ENCODE data around the gene TEX19. TPM values are rescaled to one million over a fixed set of nuclear protein-coding genes. Genes with fewer than 3 reads are reported as not detected.
A peak's percentile ranks its signal among the peaks of the same experiment; 100 is the strongest.

Gene TEX19
- polyA plus RNA-seq, 2 of the 4 experiments (the other 2 are of a cell fraction) = 0.43 to 0.50 TPM

DNA sequence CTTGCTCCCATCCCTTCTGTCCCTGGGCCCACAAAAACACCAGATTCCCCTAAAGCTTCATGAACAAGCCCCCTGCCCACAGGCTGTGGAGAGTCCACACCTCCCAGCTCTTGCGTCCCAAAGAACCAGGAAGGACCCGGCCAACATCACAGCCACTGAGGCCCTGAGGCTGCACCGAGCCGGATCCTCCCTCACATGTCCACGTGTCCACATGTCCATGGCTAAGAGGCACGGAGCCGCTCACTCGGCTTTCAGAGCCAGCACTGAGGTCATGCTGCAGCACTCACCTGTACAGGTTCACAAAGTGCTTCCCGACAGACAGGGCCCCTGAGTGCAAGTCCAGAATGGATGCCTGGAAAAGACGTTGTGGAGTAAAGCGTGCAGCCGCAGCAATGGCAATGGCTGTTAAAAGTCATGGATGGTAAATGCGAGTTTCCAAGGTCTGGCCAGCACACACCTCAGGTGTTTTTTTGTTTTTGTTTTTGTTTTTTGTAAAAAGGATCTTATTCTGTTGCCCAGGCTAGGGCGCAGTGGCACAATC lies 47.2 kb downstream of the TEX19 start:
- no peak overlapping the region for H3K4me3 ChIP-seq
- ATAC-seq (no peak), DNase-seq (ENCODE audit: low read depth in 1 of 2, low spot score in 1 of 2) (no peak), FAIRE-seq (no peak)
- H3K4me2 ChIP-seq = no peak overlapping the region
- TF ChIP-seq RCOR1 (IDR thresholded peaks at IDR 0.05; ENCODE audit: low read depth, low read length) = no peak
- no peak for TF ChIP-seq SMC3 (IDR thresholded peaks at IDR 0.05)
- TF ChIP-seq NPAS2 (CRISPR knock-in tag; IDR thresholded peaks at IDR 0.05; ENCODE audit: borderline replicate concordance) = no peak
- TF ChIP-seq BHLHE40 (IDR thresholded peaks at IDR 0.05; ENCODE audit: low read depth, low read length) = no peak
- TF ChIP-seq EHF (CRISPR knock-in tag; IDR thresholded peaks at IDR 0.05) = no peak
- no peak for TF ChIP-seq HEYL (CRISPR knock-in tag; IDR thresholded peaks at IDR 0.05)
- no peak for TF ChIP-seq KDM5A (IDR thresholded peaks at IDR 0.05)
- TF ChIP-seq HES2 (IDR thresholded peaks at IDR 0.05) = no peak
- no peak for TF ChIP-seq FOSB (CRISPR knock-in tag; IDR thresholded peaks at IDR 0.05)
- TF ChIP-seq ZSCAN20 (CRISPR knock-in tag; IDR thresholded peaks at IDR 0.05) = no peak
- no peak for TF ChIP-seq EP300 (IDR thresholded peaks at IDR 0.05)
- no peak for TF ChIP-seq POLR2AphosphoS2 (conservative IDR thresholded peaks at IDR 0.05; ENCODE audit: low read length)
- TF ChIP-seq JUN (IDR thresholded peaks at IDR 0.05) = no peak
- TF ChIP-seq HOXA7 (CRISPR knock-in tag; IDR thresholded peaks at IDR 0.05) = no peak
- TF ChIP-seq HOXB5 (CRISPR knock-in tag; IDR thresholded peaks at IDR 0.05) = no peak
- no peak for TF ChIP-seq ESRRA (IDR thresholded peaks at IDR 0.05; ENCODE audit: borderline replicate concordance, low read length)
- TF ChIP-seq, protein P1, sequence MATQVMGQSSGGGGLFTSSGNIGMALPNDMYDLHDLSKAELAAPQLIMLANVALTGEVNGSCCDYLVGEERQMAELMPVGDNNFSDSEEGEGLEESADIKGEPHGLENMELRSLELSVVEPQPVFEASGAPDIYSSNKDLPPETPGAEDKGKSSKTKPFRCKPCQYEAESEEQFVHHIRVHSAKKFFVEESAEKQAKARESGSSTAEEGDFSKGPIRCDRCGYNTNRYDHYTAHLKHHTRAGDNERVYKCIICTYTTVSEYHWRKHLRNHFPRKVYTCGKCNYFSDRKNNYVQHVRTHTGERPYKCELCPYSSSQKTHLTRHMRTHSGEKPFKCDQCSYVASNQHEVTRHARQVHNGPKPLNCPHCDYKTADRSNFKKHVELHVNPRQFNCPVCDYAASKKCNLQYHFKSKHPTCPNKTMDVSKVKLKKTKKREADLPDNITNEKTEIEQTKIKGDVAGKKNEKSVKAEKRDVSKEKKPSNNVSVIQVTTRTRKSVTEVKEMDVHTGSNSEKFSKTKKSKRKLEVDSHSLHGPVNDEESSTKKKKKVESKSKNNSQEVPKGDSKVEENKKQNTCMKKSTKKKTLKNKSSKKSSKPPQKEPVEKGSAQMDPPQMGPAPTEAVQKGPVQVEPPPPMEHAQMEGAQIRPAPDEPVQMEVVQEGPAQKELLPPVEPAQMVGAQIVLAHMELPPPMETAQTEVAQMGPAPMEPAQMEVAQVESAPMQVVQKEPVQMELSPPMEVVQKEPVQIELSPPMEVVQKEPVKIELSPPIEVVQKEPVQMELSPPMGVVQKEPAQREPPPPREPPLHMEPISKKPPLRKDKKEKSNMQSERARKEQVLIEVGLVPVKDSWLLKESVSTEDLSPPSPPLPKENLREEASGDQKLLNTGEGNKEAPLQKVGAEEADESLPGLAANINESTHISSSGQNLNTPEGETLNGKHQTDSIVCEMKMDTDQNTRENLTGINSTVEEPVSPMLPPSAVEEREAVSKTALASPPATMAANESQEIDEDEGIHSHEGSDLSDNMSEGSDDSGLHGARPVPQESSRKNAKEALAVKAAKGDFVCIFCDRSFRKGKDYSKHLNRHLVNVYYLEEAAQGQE (IDR thresholded peaks at IDR 0.05) = no peak
- no peak for TF ChIP-seq PHF8 (IDR thresholded peaks at IDR 0.05; ENCODE audit: borderline replicate concordance, low read depth)
- POLR2A ChIA-PET = no interaction called here
- peaks cover 7% of the 10 kb centered on the region for H3K4me1 ChIP-seq
- 87% methylated on average over 14 of the region's 14 CpGs for WGBS (ENCODE audit: missing lambda C conversion rate)
- no peaks in the 10 kb centered on the region for H3K9me3 ChIP-seq
- no peak overlapping the region for H3K27ac ChIP-seq
- CTCF ChIA-PET = interaction anchor here (0.6 to 2.7 kb wide), 7 partner anchors 9 to 170 kb away, joined by 3 to 21 read pairs (median 3); no protein-coding TSS in a partner anchor

- WGBS (ENCODE audit: missing lambda C conversion rate) = 65% methylated on average over 13 of the region's 13 CpGs
- peaks cover 7% of the 10 kb centered on the region for H3K4me1 ChIP-seq
- CTCF ChIA-PET = interaction anchor here (0.5 to 4.6 kb wide), 6 partner anchors 57 to 377 kb away, joined by 3 to 22 read pairs (median 3); no protein-coding TSS in a partner anchor
- no peak overlapping the region for H3K4me3 ChIP-seq
- H3K9me3 ChIP-seq = no peaks in the 10 kb centered on the region
- H3K27ac ChIP-seq = peak overlapping the region in 1 of 2 experiments; percentile 8; a peak in 1 of 6 replicates
- POLR2A ChIA-PET = no interaction called here
- no peak overlapping the region for H3K4me2 ChIP-seq
- TF ChIP-seq MAFK (IDR thresholded peaks at IDR 0.05; ENCODE audit: partially characterized antibody) (peak; percentile 69), FOSL2 (IDR thresholded peaks at IDR 0.05) (no peak), FOSL2 (CRISPR knock-in tag; IDR thresholded peaks at IDR 0.05) (peak; percentile 22; the same call in 1 of the 2 replicates), EP300 (IDR thresholded peaks at IDR 0.05) (0 out of 5 replicates have a peak, but pooled peaks of 1 of the 2 experiments have one; percentile 9)
- TF ChIP-seq, protein P2, sequence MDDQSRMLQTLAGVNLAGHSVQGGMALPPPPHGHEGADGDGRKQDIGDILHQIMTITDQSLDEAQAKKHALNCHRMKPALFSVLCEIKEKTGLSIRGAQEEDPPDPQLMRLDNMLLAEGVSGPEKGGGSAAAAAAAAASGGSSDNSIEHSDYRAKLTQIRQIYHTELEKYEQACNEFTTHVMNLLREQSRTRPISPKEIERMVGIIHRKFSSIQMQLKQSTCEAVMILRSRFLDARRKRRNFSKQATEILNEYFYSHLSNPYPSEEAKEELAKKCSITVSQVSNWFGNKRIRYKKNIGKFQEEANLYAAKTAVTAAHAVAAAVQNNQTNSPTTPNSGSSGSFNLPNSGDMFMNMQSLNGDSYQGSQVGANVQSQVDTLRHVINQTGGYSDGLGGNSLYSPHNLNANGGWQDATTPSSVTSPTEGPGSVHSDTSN (IDR thresholded peaks at IDR 0.05) = no peak
- FAIRE-seq = no peak
- peak in 1 of 2 experiments; percentile 24; a peak in 1 of 6 replicates for ATAC-seq
- DNase-seq (ENCODE audit: low read depth in 1 of 2, low spot score in 1 of 2) = peak in 1 of 2 experiments; percentile 33
Observed at GRCh38 chr17:82407255-82407654, 48.2 kb downstream of the TEX19 start.

All from A549 (cell line).